ENCODE measurements around the gene TTC23L. TPM values are rescaled to one million over a fixed set of nuclear protein-coding genes. Genes with fewer than 3 reads are reported as not detected.
A peak's percentile ranks its signal among the peaks of the same experiment; 100 is the strongest.

Gene TTC23L
- polyA plus RNA-seq, 2 of the 4 experiments (the other 2 are of a cell fraction): 0.17 to 0.59 TPM

DNA sequence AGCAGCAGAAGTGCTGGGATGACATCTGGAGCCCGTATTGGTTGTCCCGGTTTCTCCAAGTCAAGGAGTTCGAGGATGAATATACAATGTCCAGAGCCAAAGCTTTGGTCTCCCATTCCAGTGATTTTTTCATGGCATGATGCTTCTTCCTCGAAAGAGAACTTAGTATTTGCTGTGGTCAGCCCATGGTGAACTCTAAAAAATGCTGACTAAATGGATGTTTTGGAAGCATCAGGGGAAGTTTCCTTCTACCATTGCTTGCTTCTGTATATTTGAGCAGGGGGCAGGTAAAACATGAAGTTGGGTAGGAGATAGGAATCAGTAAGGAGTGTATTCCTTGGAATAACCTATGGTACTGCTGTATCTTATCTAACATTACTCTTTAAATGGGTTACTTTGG is 8.6 kb downstream of the TTC23L start:
- WGBS (ENCODE audit: missing lambda C conversion rate): 78% methylated on average over 4 of the region's 4 CpGs
- no peaks in the 10 kb centered on the region for H3K4me1 ChIP-seq
- H3K9me3 ChIP-seq: no peaks in the 10 kb centered on the region
- no peak overlapping the region for H3K4me2 ChIP-seq
- no peak overlapping the region for H3K4me3 ChIP-seq
- ChIA-PET CTCF (interaction anchor here (1.3 to 2.5 kb wide), 2 partner anchors 161 to 361 kb away, joined by 3 to 8 read pairs; no protein-coding TSS in a partner anchor), POLR2A (interaction anchor here (1.4 kb wide), 1 partner anchor 8 kb away, joined by 3 read pairs; the partner anchor contains the start of gene TTC23L)
- no peak for ATAC-seq
- FAIRE-seq: no peak
- DNase-seq (ENCODE audit: low read depth in 1 of 2, low spot score in 1 of 2): no peak
- no peak overlapping the region for H3K27ac ChIP-seq
- peak; percentile 31 for TF ChIP-seq MAFK (IDR thresholded peaks at IDR 0.05; ENCODE audit: partially characterized antibody)
- TF ChIP-seq HOXB5 (CRISPR knock-in tag; IDR thresholded peaks at IDR 0.05): no peak

- ChIA-PET POLR2A (interaction anchor here (1.4 kb wide), 1 partner anchor 9 kb away, joined by 3 read pairs; the partner anchor contains the start of gene TTC23L), CTCF (interaction anchor here (1.3 to 2.5 kb wide), 3 partner anchors 162 to 362 kb away, joined by 3 to 8 read pairs (median 4); no protein-coding TSS in a partner anchor)
- Histone ChIP-seq H3K4me3 (no peak overlapping the region), H3K9me3 (no peaks in the 10 kb centered on the region), H3K4me1 (no peaks in the 10 kb centered on the region), H3K27ac (no peak overlapping the region), H3K4me2 (no peak overlapping the region)
- WGBS (ENCODE audit: missing lambda C conversion rate): 67% methylated on average over 2 of the region's 2 CpGs
- TF ChIP-seq JUNB (IDR thresholded peaks at IDR 0.05) (no peak), PBX3 (IDR thresholded peaks at IDR 0.05) (no peak), RAD21 (conservative IDR thresholded peaks at IDR 0.05 in 1 of 2, IDR thresholded peaks at IDR 0.05 in 1 of 2) (no peak), PHF8 (IDR thresholded peaks at IDR 0.05; ENCODE audit: borderline replicate concordance, low read depth) (no peak), RCOR1 (IDR thresholded peaks at IDR 0.05; ENCODE audit: low read depth, low read length) (no peak), ESRRA (IDR thresholded peaks at IDR 0.05; ENCODE audit: borderline replicate concordance, low read length) (no peak), CHD4 (IDR thresholded peaks at IDR 0.05; ENCODE audit: borderline replicate concordance) (no peak), BHLHE40 (IDR thresholded peaks at IDR 0.05; ENCODE audit: low read depth, low read length) (no peak), HES2 (IDR thresholded peaks at IDR 0.05) (no peak), FOSL2 (IDR thresholded peaks at IDR 0.05) (no peak), FOSL2 (CRISPR knock-in tag; IDR thresholded peaks at IDR 0.05) (no peak), ATOH8 (CRISPR knock-in tag; IDR thresholded peaks at IDR 0.05; ENCODE audit: low read depth) (no peak), NR3C1 (IDR thresholded peaks at IDR 0.05) (no peak), FOSB (CRISPR knock-in tag; IDR thresholded peaks at IDR 0.05) (no peak), E2F6 (IDR thresholded peaks at IDR 0.05; ENCODE audit: borderline replicate concordance, low read depth) (no peak), HOXB13 (CRISPR knock-in tag; IDR thresholded peaks at IDR 0.05; ENCODE audit: low read depth) (no peak), ZFP36 (IDR thresholded peaks at IDR 0.05; ENCODE audit: borderline replicate concordance, partially characterized antibody) (no peak), CBX2 (IDR thresholded peaks at IDR 0.05; ENCODE audit: borderline replicate concordance, low read depth) (no peak), ZSCAN20 (CRISPR knock-in tag; IDR thresholded peaks at IDR 0.05) (no peak), HEYL (CRISPR knock-in tag; IDR thresholded peaks at IDR 0.05) (no peak)
- TF ChIP-seq, protein P1, sequence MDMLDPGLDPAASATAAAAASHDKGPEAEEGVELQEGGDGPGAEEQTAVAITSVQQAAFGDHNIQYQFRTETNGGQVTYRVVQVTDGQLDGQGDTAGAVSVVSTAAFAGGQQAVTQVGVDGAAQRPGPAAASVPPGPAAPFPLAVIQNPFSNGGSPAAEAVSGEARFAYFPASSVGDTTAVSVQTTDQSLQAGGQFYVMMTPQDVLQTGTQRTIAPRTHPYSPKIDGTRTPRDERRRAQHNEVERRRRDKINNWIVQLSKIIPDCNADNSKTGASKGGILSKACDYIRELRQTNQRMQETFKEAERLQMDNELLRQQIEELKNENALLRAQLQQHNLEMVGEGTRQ (IDR thresholded peaks at IDR 0.05): no peak
- DNase-seq (ENCODE audit: low read depth in 1 of 2, low spot score in 1 of 2) (no peak), FAIRE-seq (no peak), ATAC-seq (no peak)
Measured at GRCh38 chr5:34848230-34848629, 9.3 kb downstream of the TTC23L start.
